Measurements from ENCODE around the gene EEF1E1.
A peak's percentile ranks its signal among the peaks of the same experiment; 100 is the strongest.

EEF1E1 gene

GRCh38 chr6:8064638-8065518 lies 37.5 kb downstream of the EEF1E1 start:
- TF ChIP-seq CTCF (IDR thresholded peaks at IDR 0.05; ENCODE audit: insufficient read depth, low read depth, low read length, missing control alignments) = no peak
- no peak for DNase-seq (ENCODE audit: low read depth)
- H3K4me3 ChIP-seq (ENCODE audit: low read length) = peak overlapping the region; percentile 91

- peak within 1 kb of the TSS; percentile 91 for H3K4me3 ChIP-seq (ENCODE audit: low read length)
- no peak for TF ChIP-seq CTCF (IDR thresholded peaks at IDR 0.05; ENCODE audit: insufficient read depth, low read depth, low read length, missing control alignments)
- peak; percentile 98 for DNase-seq (ENCODE audit: low read depth)
These were observed 38.3 kb downstream of the EEF1E1 start, which contains the start of gene BLOC1S5 for GRCh38 chr6:8063761-8064637. Gene BLOC1S5, minus strand, starts transcription at chr6:8064389. Its CDS starts 13 bp downstream, at chr6:8064376.

- TF ChIP-seq CTCF (IDR thresholded peaks at IDR 0.05; ENCODE audit: insufficient read depth, low read depth, low read length, missing control alignments) = no peak
- DNase-seq (ENCODE audit: low read depth) = no peak
- no peak overlapping the region for H3K4me3 ChIP-seq (ENCODE audit: low read length)
These were observed 40.6 kb downstream of the EEF1E1 start for GRCh38 chr6:8061736-8062135.

GRCh38 chr6:8060346-8060745 lies 42.0 kb downstream of the EEF1E1 start:
- no peak overlapping the region for H3K4me3 ChIP-seq (ENCODE audit: low read length)
- no peak for TF ChIP-seq CTCF (IDR thresholded peaks at IDR 0.05; ENCODE audit: insufficient read depth, low read depth, low read length, missing control alignments)
- no peak for DNase-seq (ENCODE audit: low read depth)

GRCh38 chr6:8059129-8059528 lies 43.2 kb downstream of the EEF1E1 start:
- no peak for TF ChIP-seq CTCF (IDR thresholded peaks at IDR 0.05; ENCODE audit: insufficient read depth, low read depth, low read length, missing control alignments)
- DNase-seq (ENCODE audit: low read depth) = peak; percentile 47
- H3K4me3 ChIP-seq (ENCODE audit: low read length) = no peak overlapping the region

DNA sequence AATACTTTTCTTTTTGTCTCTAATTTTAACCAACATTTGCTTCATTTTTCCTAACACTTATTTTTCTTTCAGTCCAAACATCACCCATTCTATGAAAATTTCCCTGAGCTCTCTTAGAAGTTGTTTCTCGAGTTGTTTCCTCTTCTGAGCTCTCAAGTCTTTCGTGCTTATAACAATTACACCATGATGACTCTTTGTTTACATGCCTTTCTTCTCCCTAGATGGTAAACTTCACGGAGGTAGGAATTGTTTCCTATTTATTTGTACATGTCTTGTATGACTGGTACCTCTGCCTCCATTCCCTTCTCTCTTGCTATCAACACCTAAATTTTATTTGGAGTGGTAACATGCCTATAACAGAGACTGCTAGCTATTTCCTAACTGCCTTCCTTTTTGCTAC lies 44.6 kb downstream of the EEF1E1 start:
- peak; percentile 22 for DNase-seq (ENCODE audit: low read depth)
- no peak for TF ChIP-seq CTCF (IDR thresholded peaks at IDR 0.05; ENCODE audit: insufficient read depth, low read depth, low read length, missing control alignments)
- no peak overlapping the region for H3K4me3 ChIP-seq (ENCODE audit: low read length)

All from epithelial cell of esophagus (primary cell).